Activated CD4-positive, alpha-beta T cell treated with anti-CD3 and anti-CD28 coated beads for 36 hours (primary cell): Measurements from ENCODE around the gene U2AF1L4. TPM values are rescaled to one million over a fixed set of nuclear protein-coding genes. Genes with fewer than 3 reads are reported as not detected.

Source experiments
- ATAC-seq: fragments of 200-7000 bp; cut with Tn5 transposase; one replicate; pipeline ENCODE4 v1.10.0; 2021; ENCODE audit warnings: mild to moderate bottlenecking, moderate library complexity
- CTCF ChIA-PET: fragments of 350-600 bp; sonication (Branson Sonifier 250); formaldehyde crosslinking; loops from one replicate; lab custom pipeline; 2021; ENCODE audit warnings: antibody characterized with exemption; lab: Charles Lee
- POLR2A ChIA-PET: fragments of 350-600 bp; sonication (Branson Sonifier 250); formaldehyde crosslinking; loops from one replicate; lab custom pipeline; 2021; ENCODE audit warnings: antibody characterized with exemption, inconsistent platforms; lab: Charles Lee
- DNase-seq: peaks from one replicate; pipeline ENCODE4 v3.0.0-alpha.2; 2020
- H3K27ac Mint-ChIP-seq: one replicate; pipeline ENCODE4 v1.8.0; 2021; ENCODE audit warnings: mixed read lengths
- H3K27me3 Mint-ChIP-seq: one replicate; pipeline ENCODE4 v1.8.0; 2021; ENCODE audit warnings: mixed read lengths
- H3K36me3 Mint-ChIP-seq: one replicate; pipeline ENCODE4 v1.8.0; 2021; ENCODE audit warnings: low read depth, mixed read lengths
- H3K4me1 Mint-ChIP-seq: one replicate; pipeline ENCODE4 v1.8.0; 2021; ENCODE audit warnings: mixed read lengths
- H3K4me3 Mint-ChIP-seq: one replicate; pipeline ENCODE4 v1.8.0; 2021; ENCODE audit warnings: mild to moderate bottlenecking, moderate library complexity, mixed read lengths
- H3K9me3 Mint-ChIP-seq: one replicate; pipeline ENCODE4 v1.8.0; 2021; ENCODE audit warnings: low read depth, mixed read lengths
- intact Hi-C, 2 experiments: fragments of 100-400 bp; cut with DNase I in 1 of 2; cut with micrococcal nuclease in 1 of 2; formaldehyde crosslinking; loops; one replicate each; pipeline versions ENCODE4 v1.14.2 to v1.15.1; 2022 to 2024; cut with DNase I, micrococcal nuclease
- total RNA-seq, 2 experiments: library from RNA; stranded (reverse); gene quantifications; one replicate each; pipeline ENCODE4 v1.2.3, GENCODE V29; 2021

The U2AF1L4 gene
- total RNA-seq, 2 experiments from 2014 or later: 31.6 to 37.5 TPM

- H3K4me1 Mint-ChIP-seq: peaks cover 21% of the 10 kb centered on the region
- ChIA-PET POLR2A (no interaction called here), CTCF (interaction anchor here (1.0 to 1.4 kb wide), 2 partner anchors 23 to 29 kb away, joined by 3 read pairs; partner anchors contain the start of gene U2AF1L4)
These were observed 23.8 kb downstream of the U2AF1L4 start for GRCh38 chr19:35721374-35721773.

GRCh38 chr19:35720648-35721047 is 24.6 kb downstream of the U2AF1L4 start:
- Mint-ChIP-seq H3K4me3 (no peak overlapping the region), H3K27me3 (no peaks in the 10 kb centered on the region), H3K4me1 (peaks cover 21% of the 10 kb centered on the region), H3K36me3 (peaks cover 61% of the 10 kb centered on the region), H3K27ac (no peak overlapping the region), H3K9me3 (no peaks in the 10 kb centered on the region)
- DNase-seq (no peak), ATAC-seq (no peak)
- intact Hi-C loops: no loop called here
- POLR2A ChIA-PET: interaction anchor here (0.6 to 0.7 kb wide), 3 partner anchors 19 to 73 kb away, joined by 3 to 5 read pairs (median 4); partner anchors contain the start of gene COX6B1
- CTCF ChIA-PET: interaction anchor here (0.9 to 1.4 kb wide), 2 partner anchors 16 to 28 kb away, joined by 3 to 6 read pairs; no protein-coding TSS in a partner anchor

More at GRCh38 chr19:35721374-35721773, 23.8 kb downstream of the U2AF1L4 start:
- Mint-ChIP-seq H3K27me3 (no peaks in the 10 kb centered on the region), H3K27ac (no peak overlapping the region), H3K36me3 (peaks cover 61% of the 10 kb centered on the region), H3K4me3 (no peak overlapping the region), H3K9me3 (no peaks in the 10 kb centered on the region)
- DNase-seq (no peak), ATAC-seq (no peak)
- intact Hi-C loops: no loop called here

GRCh38 chr19:35720163-35720524 is 25.1 kb downstream of the U2AF1L4 start:
- H3K4me3 Mint-ChIP-seq: peak overlapping the region; percentile 29
- H3K27ac Mint-ChIP-seq: peak overlapping the region; percentile 55
- no peaks in the 10 kb centered on the region for H3K27me3 Mint-ChIP-seq
- peaks cover 62% of the 10 kb centered on the region for H3K36me3 Mint-ChIP-seq
- ChIA-PET POLR2A (interaction anchor here (0.6 to 0.7 kb wide), 4 partner anchors 10 to 72 kb away, joined by 3 to 5 read pairs (median 4); partner anchors contain the start of gene COX6B1), CTCF (interaction anchor here (0.9 kb wide), 1 partner anchor 17 kb away, joined by 6 read pairs; no protein-coding TSS in a partner anchor)
- H3K4me1 Mint-ChIP-seq: peaks cover 21% of the 10 kb centered on the region
- DNase-seq (no peak), ATAC-seq (no peak)
- no peaks in the 10 kb centered on the region for H3K9me3 Mint-ChIP-seq
- intact Hi-C loops: no loop called here

- intact Hi-C loops: loop anchor here (5.0 to 10.0 kb wide), 2 partner anchors 293 to 395 kb away; partner anchors contain the start of genes ALKBH6 (in 1 of the 2), OVOL3 (in 1 of the 2), POLR2I (in 1 of the 2) and TBCB (in 1 of the 2)
- CTCF ChIA-PET: interaction anchor here (0.5 to 1.5 kb wide), 4 partner anchors 17 to 277 kb away, joined by 3 to 8 read pairs (median 4); no protein-coding TSS in a partner anchor
- DNase-seq (no peak), ATAC-seq (no peak)
- Mint-ChIP-seq H3K27me3 (no peaks in the 10 kb centered on the region), H3K36me3 (peaks cover 63% of the 10 kb centered on the region), H3K27ac (peak overlapping the region; percentile 92), H3K4me1 (peaks cover 24% of the 10 kb centered on the region), H3K4me3 (peak overlapping the region; percentile 88), H3K9me3 (no peaks in the 10 kb centered on the region)
- POLR2A ChIA-PET: interaction anchor here (0.6 to 1.5 kb wide), 5 partner anchors 10 to 25 kb away, joined by 3 to 10 read pairs (median 4); partner anchors contain the start of genes IGFLR1 and U2AF1L4
These were observed 25.6 kb downstream of the U2AF1L4 start for GRCh38 chr19:35719402-35720162.

GRCh38 chr19:35718345-35719041 is 26.7 kb downstream of the U2AF1L4 start:
- peak; percentile 1 for ATAC-seq

GRCh38 chr19:35717665-35718344 is 27.4 kb downstream of the U2AF1L4 start, which contains the start of gene KMT2B:
Gene KMT2B (plus strand): TSS chr19:35718003. CDS start chr19:35718019, 16 bp downstream.
- H3K4me1 Mint-ChIP-seq: peaks cover 33% of the 10 kb centered on the region

More at GRCh38 chr19:35718345-35719041, 26.7 kb downstream of the U2AF1L4 start:
- intact Hi-C loops: loop anchor here (5.0 to 10.0 kb wide), 2 partner anchors 294 to 396 kb away; partner anchors contain the start of genes ALKBH6 (in 1 of the 2), OVOL3 (in 1 of the 2), POLR2I (in 1 of the 2) and TBCB (in 1 of the 2)
- POLR2A ChIA-PET: interaction anchor here (0.6 to 1.5 kb wide), 8 partner anchors 9 to 45 kb away, joined by 3 to 10 read pairs (median 4); partner anchors contain the start of genes IGFLR1, LIN37 and U2AF1L4
- CTCF ChIA-PET: interaction anchor here (0.5 to 1.5 kb wide), 5 partner anchors 16 to 278 kb away, joined by 3 to 8 read pairs (median 4); no protein-coding TSS in a partner anchor
- no peaks in the 10 kb centered on the region for H3K27me3 Mint-ChIP-seq
- peaks cover 30% of the 10 kb centered on the region for H3K4me1 Mint-ChIP-seq
- DNase-seq: peak; percentile 81
- H3K36me3 Mint-ChIP-seq: peaks cover 68% of the 10 kb centered on the region
- H3K4me3 Mint-ChIP-seq: peak overlapping the region; percentile 88
- H3K9me3 Mint-ChIP-seq: no peaks in the 10 kb centered on the region
- H3K27ac Mint-ChIP-seq: peak overlapping the region; percentile 92

GRCh38 chr19:35716801-35717664 is 28.2 kb downstream of the U2AF1L4 start:
- H3K9me3 Mint-ChIP-seq: no peaks in the 10 kb centered on the region
- peak overlapping the region; percentile 90 for H3K27ac Mint-ChIP-seq
- no peaks in the 10 kb centered on the region for H3K27me3 Mint-ChIP-seq
- H3K36me3 Mint-ChIP-seq: peaks cover 61% of the 10 kb centered on the region
- intact Hi-C loops: loop anchor here (1.0 to 10.0 kb wide), 21 partner anchors 14 to 398 kb away; partner anchors contain the start of genes PROSER3 (in 2 of the 2), TBCB (in 2 of the 2), ALKBH6 (in 1 of the 2) and ARHGAP33 (in 1 of the 2)
- H3K4me1 Mint-ChIP-seq: peaks cover 41% of the 10 kb centered on the region
- POLR2A ChIA-PET: no interaction called here
- ATAC-seq (peak; percentile 61), DNase-seq (peak; percentile 98)
- H3K4me3 Mint-ChIP-seq: peak overlapping the region; percentile 97
- CTCF ChIA-PET: interaction anchor here (8.6 kb wide), 1 partner anchor 21 kb away, joined by 106 read pairs; no protein-coding TSS in a partner anchor

More at GRCh38 chr19:35717665-35718344, 27.4 kb downstream of the U2AF1L4 start, which contains the start of gene KMT2B:
- H3K36me3 Mint-ChIP-seq: peaks cover 66% of the 10 kb centered on the region
- ATAC-seq: peak; percentile 0
- ChIA-PET CTCF (interaction anchor here (0.7 to 1.5 kb wide), 4 partner anchors 16 to 23 kb away, joined by 3 to 8 read pairs (median 4); no protein-coding TSS in a partner anchor), POLR2A (interaction anchor here (0.6 to 1.5 kb wide), 6 partner anchors 10 to 44 kb away, joined by 3 to 10 read pairs (median 4); partner anchors contain the start of genes IGFLR1, LIN37 and U2AF1L4)
- no peaks in the 10 kb centered on the region for H3K9me3 Mint-ChIP-seq
- H3K27ac Mint-ChIP-seq: peak within 1 kb of the TSS; percentile 92
- no peak for DNase-seq
- no peaks in the 10 kb centered on the region for H3K27me3 Mint-ChIP-seq
- H3K4me3 Mint-ChIP-seq: peak within 1 kb of the TSS; percentile 97
- intact Hi-C loops: loop anchor here (1.0 to 10.0 kb wide), 21 partner anchors 15 to 397 kb away; partner anchors contain the start of genes PROSER3 (in 2 of the 2), TBCB (in 2 of the 2), ALKBH6 (in 1 of the 2) and ARHGAP33 (in 1 of the 2)

- ATAC-seq (no peak), DNase-seq (peak; percentile 61)
- Mint-ChIP-seq H3K4me1 (peaks cover 43% of the 10 kb centered on the region), H3K4me3 (peak overlapping the region; percentile 97), H3K27me3 (no peaks in the 10 kb centered on the region), H3K9me3 (peaks cover 2% of the 10 kb centered on the region), H3K27ac (peak overlapping the region; percentile 90), H3K36me3 (peaks cover 57% of the 10 kb centered on the region)
- ChIA-PET POLR2A (interaction anchor here (0.7 kb wide), 1 partner anchor 14 kb away, joined by 4 read pairs; no protein-coding TSS in a partner anchor), CTCF (interaction anchor here (0.7 to 8.6 kb wide), 3 partner anchors 20 to 1758 kb away, joined by 3 to 106 read pairs (median 3); no protein-coding TSS in a partner anchor)
- intact Hi-C loops: loop anchor here (1.0 to 10.0 kb wide), 4 partner anchors 13 to 399 kb away; partner anchors contain the start of genes ALKBH6 (in 1 of the 2), OVOL3 (in 1 of the 2), POLR2I (in 1 of the 2) and TBCB (in 1 of the 2)
These were observed 29.0 kb downstream of the U2AF1L4 start for GRCh38 chr19:35715981-35716800.
